Ishikawa (cell line): ENCODE results near the gene GARNL3.

Experiments used
- CEBPB ChIP-seq: IDR thresholded peaks from 2 replicates; pipeline ENCODE4 v1.6.1; 2012
- CREB1 ChIP-seq: IDR thresholded peaks from 2 replicates; pipeline ENCODE4 v1.6.1; 2012; ENCODE audit warnings: low read depth
- EP300 ChIP-seq: IDR thresholded peaks from 2 replicates; pipeline ENCODE4 v1.6.1; 2012; ENCODE audit warnings: borderline replicate concordance
- RAD21 ChIP-seq: IDR thresholded peaks from 2 replicates; pipeline ENCODE4 v1.6.1; 2012; ENCODE audit warnings: low read depth
- TAF1 ChIP-seq: IDR thresholded peaks from 2 replicates; pipeline ENCODE4 v1.6.1; 2012; ENCODE audit warnings: low read depth, mild to moderate bottlenecking
- TF ChIP-seq, protein P1 (sequence below): IDR thresholded peaks from 2 replicates; pipeline ENCODE4 v1.6.1; 2012; ENCODE audit warnings: low read depth, mild to moderate bottlenecking

DNA sequence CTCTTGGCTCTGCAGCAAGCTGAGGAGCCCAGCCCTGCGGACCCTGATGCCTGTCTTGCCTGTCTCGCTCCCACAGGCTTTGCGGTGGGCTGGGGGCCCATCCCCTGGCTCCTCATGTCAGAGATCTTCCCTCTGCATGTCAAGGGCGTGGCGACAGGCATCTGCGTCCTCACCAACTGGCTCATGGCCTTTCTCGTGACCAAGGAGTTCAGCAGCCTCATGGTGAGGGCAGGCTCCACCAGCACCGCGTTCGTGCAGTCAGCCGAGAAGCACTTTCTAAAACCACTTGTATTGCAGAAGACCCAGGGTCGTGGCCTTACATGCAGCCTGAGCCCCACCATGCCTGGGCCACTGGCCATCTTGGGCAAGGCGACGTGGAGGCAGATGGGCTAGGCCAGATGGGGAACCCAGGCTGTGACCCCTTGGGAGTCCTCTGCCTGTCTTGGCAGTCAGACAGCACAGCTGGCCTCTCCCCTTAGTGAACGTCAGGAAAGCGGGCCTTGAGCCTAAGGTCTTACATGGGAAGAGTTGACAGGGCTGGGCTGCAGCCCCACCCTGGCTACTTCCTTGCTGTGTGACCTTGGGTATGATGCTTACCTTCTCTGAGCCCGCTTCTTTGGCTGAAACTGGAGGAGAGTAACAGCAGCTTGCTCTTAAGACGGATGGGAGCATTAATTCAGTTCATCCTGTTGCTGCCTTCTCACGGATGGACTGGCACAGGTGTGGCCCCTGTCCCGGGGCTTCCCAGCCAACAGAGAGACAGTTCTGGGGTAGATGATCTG, 141.0 kb downstream of the GARNL3 start:
- TF ChIP-seq, protein P1, sequence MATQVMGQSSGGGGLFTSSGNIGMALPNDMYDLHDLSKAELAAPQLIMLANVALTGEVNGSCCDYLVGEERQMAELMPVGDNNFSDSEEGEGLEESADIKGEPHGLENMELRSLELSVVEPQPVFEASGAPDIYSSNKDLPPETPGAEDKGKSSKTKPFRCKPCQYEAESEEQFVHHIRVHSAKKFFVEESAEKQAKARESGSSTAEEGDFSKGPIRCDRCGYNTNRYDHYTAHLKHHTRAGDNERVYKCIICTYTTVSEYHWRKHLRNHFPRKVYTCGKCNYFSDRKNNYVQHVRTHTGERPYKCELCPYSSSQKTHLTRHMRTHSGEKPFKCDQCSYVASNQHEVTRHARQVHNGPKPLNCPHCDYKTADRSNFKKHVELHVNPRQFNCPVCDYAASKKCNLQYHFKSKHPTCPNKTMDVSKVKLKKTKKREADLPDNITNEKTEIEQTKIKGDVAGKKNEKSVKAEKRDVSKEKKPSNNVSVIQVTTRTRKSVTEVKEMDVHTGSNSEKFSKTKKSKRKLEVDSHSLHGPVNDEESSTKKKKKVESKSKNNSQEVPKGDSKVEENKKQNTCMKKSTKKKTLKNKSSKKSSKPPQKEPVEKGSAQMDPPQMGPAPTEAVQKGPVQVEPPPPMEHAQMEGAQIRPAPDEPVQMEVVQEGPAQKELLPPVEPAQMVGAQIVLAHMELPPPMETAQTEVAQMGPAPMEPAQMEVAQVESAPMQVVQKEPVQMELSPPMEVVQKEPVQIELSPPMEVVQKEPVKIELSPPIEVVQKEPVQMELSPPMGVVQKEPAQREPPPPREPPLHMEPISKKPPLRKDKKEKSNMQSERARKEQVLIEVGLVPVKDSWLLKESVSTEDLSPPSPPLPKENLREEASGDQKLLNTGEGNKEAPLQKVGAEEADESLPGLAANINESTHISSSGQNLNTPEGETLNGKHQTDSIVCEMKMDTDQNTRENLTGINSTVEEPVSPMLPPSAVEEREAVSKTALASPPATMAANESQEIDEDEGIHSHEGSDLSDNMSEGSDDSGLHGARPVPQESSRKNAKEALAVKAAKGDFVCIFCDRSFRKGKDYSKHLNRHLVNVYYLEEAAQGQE, result no peak
- TF ChIP-seq RAD21, result no peak
- TF ChIP-seq TAF1, result no peak
- no peak for TF ChIP-seq EP300
- TF ChIP-seq CREB1, result no peak
- TF ChIP-seq CEBPB, result no peak
